ENCODE results near the gene ADARB1.

- no peak for TF ChIP-seq ZFP30 (CRISPR knock-in tag; IDR thresholded peaks at IDR 0.05)
- no peak for TF ChIP-seq PATZ1 (CRISPR knock-in tag; IDR thresholded peaks at IDR 0.05; ENCODE audit: borderline replicate concordance)
- TF ChIP-seq TCF4 (CRISPR knock-in tag; IDR thresholded peaks at IDR 0.05; ENCODE audit: borderline replicate concordance): no peak
- no peak for TF ChIP-seq ISL1 (CRISPR knock-in tag; IDR thresholded peaks at IDR 0.05)
- TF ChIP-seq ZNF8 (CRISPR knock-in tag; IDR thresholded peaks at IDR 0.05): no peak
- TF ChIP-seq ESRRG (CRISPR knock-in tag; IDR thresholded peaks at IDR 0.05): no peak
- TF ChIP-seq OSR1 (CRISPR knock-in tag; IDR thresholded peaks at IDR 0.05): no peak
- TF ChIP-seq PPARA (CRISPR knock-in tag; IDR thresholded peaks at IDR 0.05; ENCODE audit: borderline replicate concordance): no peak
- TF ChIP-seq ZNF70 (CRISPR knock-in tag; IDR thresholded peaks at IDR 0.05): no peak
- no peak for TF ChIP-seq ZFP3 (CRISPR knock-in tag; IDR thresholded peaks at IDR 0.05)
- no peak for TF ChIP-seq CSDC2 (CRISPR knock-in tag; IDR thresholded peaks at IDR 0.05)
- TF ChIP-seq CREB5 (CRISPR knock-in tag; IDR thresholded peaks at IDR 0.05; ENCODE audit: low read depth): no peak
Measured at GRCh38 chr21:45124596-45124995, 50.2 kb downstream of the ADARB1 start.
